ENCODE measurements around the gene KAT5.
"Not testable (repeated sequence)": the region's sequence is repeated elsewhere in the genome, so short reads cannot be mapped to it uniquely, and the experiment has no call there.

Gene KAT5

DNA sequence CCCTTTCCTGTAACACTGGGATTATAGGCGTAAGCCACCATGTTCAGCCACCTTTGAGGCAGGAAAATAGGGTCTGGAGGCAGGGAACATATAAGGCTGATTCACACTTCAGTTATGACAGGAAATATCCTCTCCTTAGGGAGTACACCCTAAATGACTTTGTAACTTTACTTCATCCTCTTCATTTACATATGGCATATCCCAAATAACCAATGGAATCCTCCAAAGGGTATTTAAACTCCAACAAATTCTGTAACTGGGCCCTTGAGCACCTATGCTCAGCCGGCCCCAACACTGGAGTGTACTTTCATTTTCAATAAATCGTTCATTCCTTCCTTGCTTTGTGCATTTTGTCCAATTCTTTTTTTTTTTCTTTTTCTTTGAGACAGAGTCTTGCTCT, 1.6 kb upstream of the KAT5 start:
- no peak for DNase-seq

- DNase-seq: no peak
Measured at GRCh38 chr11:65712633-65713076, 603 bp downstream of the KAT5 start.

- no peak for DNase-seq
Measured at GRCh38 chr11:65713212-65713969, 1.3 kb downstream of the KAT5 start.

DNA sequence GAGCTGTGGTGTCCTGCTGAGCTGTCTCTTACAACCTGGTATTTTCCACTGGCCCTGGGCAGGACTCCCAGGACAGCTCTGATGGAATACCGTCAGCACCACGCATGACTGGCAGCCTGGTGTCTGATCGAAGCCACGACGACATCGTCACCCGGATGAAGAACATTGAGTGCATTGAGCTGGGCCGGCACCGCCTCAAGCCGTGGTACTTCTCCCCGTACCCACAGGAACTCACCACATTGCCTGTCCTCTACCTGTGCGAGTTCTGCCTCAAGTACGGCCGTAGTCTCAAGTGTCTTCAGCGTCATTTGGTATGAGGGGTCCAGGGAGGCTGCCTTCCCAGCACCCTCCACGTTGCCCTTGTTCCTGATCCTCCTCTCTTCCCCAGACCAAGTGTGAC, 2.4 kb downstream of the KAT5 start:
- DNase-seq: no peak

DNA sequence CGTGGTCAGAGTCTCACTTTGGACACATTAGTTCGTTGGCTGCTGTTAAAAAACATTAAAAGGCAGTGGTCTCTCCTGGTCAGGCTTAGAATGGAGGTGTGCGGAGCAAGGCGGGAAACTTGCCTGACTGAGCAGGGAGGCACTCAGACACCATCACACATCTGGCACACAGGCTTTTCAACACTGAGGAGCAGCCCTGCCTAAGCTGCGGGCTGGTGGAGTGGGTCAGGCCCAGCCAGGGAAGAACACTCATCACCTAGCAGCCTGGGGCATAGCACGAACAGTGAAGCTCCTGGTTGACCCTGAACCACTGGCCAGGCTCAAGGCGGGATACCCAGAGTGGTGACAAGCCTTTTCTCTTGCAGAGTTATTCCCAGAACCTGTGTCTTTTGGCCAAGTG, 4.2 kb downstream of the KAT5 start:
- no peak for DNase-seq

- DNase-seq: no peak
Measured at GRCh38 chr11:65716774-65717405, 4.8 kb downstream of the KAT5 start.

GRCh38 chr11:65717906-65718305, 5.9 kb downstream of the KAT5 start:
- no peak for DNase-seq

DNA sequence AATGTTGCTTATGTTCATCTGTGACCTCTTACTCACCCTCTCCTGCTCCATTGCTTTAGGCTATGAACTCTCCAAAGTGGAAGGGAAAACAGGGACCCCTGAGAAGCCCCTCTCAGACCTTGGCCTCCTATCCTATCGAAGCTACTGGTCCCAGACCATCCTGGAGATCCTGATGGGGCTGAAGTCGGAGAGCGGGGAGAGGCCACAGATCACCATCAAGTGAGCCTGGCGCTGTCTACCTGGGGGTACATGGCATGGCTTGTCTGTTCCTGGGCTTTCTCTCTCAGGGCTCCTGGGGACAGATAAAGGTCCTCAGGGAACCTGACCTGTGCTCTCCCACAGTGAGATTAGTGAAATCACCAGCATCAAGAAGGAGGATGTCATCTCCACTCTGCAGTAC, 6.5 kb downstream of the KAT5 start:
- no peak for DNase-seq

- no peak for DNase-seq
Measured at GRCh38 chr11:65718964-65719492, 7.0 kb downstream of the KAT5 start.

- no peak for DNase-seq
Measured at GRCh38 chr11:65719871-65720210, 7.8 kb downstream of the KAT5 start.

DNA sequence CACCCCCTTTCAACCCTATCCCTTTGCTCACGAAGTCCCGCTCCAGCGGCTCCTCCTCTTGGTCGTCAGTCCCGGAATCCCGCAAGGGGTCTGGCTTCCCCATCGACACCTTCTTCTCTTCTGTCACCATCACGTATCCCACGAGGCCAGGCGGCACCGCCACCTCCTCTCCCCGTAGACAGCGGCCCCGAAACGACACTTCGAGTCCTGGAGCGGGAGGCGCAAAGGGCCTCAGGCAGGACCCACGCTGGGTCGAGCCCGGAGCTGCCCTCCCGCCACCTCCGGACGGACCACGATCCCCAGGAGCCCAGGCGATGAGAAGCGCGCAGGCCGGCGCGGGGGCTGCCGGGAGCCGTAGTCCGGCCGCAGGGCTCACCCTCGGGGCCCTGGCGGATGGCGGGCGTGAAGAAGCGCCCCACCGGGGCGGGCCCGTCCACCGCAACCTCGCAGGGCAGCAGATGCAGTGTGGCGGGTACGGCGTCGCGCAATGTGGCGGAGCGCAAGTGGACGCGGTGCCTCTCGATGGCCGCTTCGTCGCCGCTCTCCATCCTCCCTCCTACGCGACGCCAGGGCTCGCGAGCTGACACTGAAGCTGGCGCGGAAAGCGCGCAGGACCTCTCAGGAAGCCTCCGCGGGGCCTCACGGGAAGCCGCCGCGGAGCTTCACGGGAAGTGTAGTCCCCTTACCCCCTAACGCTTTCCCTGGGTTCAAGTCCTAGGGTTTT, 8.3 kb downstream of the KAT5 start, which contains the start of gene RNASEH2C:
RNASEH2C (minus strand) TSS at position 588 of the 724 bp plus-strand sequence; CDS start at position 548, 40 bp downstream.
- DNase-seq: peak; percentile 76

- DNase-seq: no peak
Measured at GRCh38 chr11:65722261-65722660, 10.2 kb downstream of the KAT5 start.

- no peak for DNase-seq
Measured at GRCh38 chr11:65726660-65727059, 14.6 kb downstream of the KAT5 start.

GRCh38 chr11:65727865-65728264, 15.8 kb downstream of the KAT5 start:
- DNase-seq: no peak

- DNase-seq: no peak
Measured at GRCh38 chr11:65730461-65730860, 18.4 kb downstream of the KAT5 start.

GRCh38 chr11:65735111-65735510, 23.1 kb downstream of the KAT5 start:
- not testable (repeated sequence) for DNase-seq

- DNase-seq: no peak
Measured at GRCh38 chr11:65736810-65737209, 24.8 kb downstream of the KAT5 start.

DNA sequence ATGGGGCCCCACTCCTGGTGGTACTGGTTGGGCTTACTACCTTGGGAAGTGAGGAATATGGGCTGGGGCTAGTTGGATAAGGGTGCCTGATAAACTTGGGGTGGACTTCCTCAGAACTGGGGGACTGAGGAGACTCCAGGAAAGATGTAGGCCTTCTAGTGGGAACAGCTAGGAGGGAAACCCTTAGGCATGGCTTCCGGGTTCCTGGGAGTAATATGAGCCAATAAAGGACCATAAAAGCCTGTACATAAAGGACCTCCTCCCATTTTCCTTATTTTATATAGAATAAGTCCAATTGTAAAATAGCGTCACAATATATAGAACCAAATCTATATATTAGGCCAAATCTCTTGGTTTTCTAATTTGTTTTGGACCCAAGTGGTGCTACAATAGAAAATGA, 27.0 kb downstream of the KAT5 start:
- no peak for DNase-seq

DNA sequence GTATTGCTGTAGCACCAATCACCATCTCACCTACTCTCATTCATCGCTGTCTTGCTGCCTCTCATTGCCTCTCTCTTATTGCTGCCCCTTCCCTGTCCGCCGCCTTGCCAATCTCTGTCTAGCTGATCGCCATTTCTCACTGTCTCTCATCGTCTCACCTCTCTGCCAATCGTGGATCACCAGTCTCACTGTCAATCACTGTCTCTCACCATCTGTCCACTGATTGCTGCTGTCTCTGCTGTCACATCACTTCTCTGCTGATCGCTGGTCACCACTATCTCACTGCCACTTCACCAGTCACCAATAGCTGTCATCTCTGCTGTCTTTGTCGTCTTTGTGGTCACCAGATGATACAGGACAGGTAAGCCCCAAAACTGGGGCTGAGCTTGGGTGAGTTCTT, 29.1 kb downstream of the KAT5 start:
- no peak for DNase-seq

- DNase-seq: no peak
Measured at GRCh38 chr11:65742353-65742752, 30.3 kb downstream of the KAT5 start.

GRCh38 chr11:65743681-65744025, 31.6 kb downstream of the KAT5 start:
- no peak for DNase-seq

GRCh38 chr11:65744026-65744698, 32.1 kb downstream of the KAT5 start:
- no peak for DNase-seq

- no peak for DNase-seq
Measured at GRCh38 chr11:65744699-65745042, 32.6 kb downstream of the KAT5 start.

Measured in activated CD8-positive, alpha-beta memory T cell treated with anti-CD3 and anti-CD28 coated beads, Interleukin-2, amount 50 U/mL, for 4 hours (primary cell).